ENCODE results near the gene CYTH3. TPM values are rescaled to one million over a fixed set of nuclear protein-coding genes. Genes with fewer than 3 reads are reported as not detected.

CYTH3 gene
- total and polyA plus RNA-seq, 2 of the 13 experiments (the other 11 are each of a cell fraction or from before 2014, with no cell fraction given): 3.1 to 3.8 TPM

DNA sequence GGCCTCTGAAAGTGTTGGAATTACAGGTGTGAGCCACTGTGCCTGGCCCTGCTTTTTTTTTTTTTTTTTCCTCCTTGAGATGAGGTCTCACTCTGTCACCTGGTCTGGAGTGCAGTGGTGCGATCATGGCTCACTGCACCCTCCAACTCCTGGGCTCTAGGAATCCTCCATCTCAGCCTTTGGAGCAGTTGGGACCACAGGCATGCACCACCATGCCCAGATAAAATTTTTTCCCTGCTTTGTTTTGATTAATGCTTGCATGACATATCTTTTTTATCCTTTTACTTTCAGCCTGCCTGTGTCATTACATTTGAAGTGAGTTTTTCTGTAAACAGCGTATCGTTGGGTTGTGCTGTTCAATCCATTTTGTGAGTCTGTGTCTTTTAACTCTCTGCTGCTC lies 144.2 kb downstream of the CYTH3 start:
- Histone ChIP-seq H3K4me1 (ENCODE audit: insufficient read depth, low read length) (no peaks in the 10 kb centered on the region), H3K27ac (ENCODE audit: extremely low read length, insufficient read depth, low read length) (no peak overlapping the region), H3K4me3 (replicated peaks in 1 of 3; ENCODE audit: insufficient read depth in 1 of 3, low read depth in 2 of 3, low read length in 3 of 3) (no peak overlapping the region), H3K36me3 (replicated peaks in 1 of 2; ENCODE audit: control insufficient read depth in 1 of 2, insufficient read depth in 2 of 2, low read length in 2 of 2) (peaks cover 22 to 46% of the 10 kb centered on the region in 2 experiments), H3K79me2 (ENCODE audit: insufficient read depth, low read length) (peaks cover 3% of the 10 kb centered on the region), H3K9me3 (ENCODE audit: low read length) (no peaks in the 10 kb centered on the region), H3K27me3 (ENCODE audit: control insufficient read depth in 1 of 2, insufficient read depth in 2 of 2, low read length in 2 of 2) (no peaks in the 10 kb centered on the region), H2AFZ (ENCODE audit: low read length) (no peak overlapping the region), H3K9ac (ENCODE audit: insufficient read depth, low read depth, low read length) (no peak overlapping the region), H4K20me1 (ENCODE audit: insufficient read depth, low read length) (no peaks in the 10 kb centered on the region), H3K4me2 (ENCODE audit: low read depth, low read length) (no peak overlapping the region)
- FAIRE-seq (peak; percentile 4), ATAC-seq (no peak), DNase-seq (ENCODE audit: low spot score) (no peak)
- in situ Hi-C loops (cut with HindIII; ENCODE audit: extremely low pct_ligation_motif_present, low pct_unique_long_range_greater_than_20kb) (no loop called here), intact Hi-C loops (cut with micrococcal nuclease; ENCODE audit: unreplicated experiment) (no loop called here)
- ChIA-PET POLR2A (no interaction called here), CTCF (ENCODE audit: low intra/inter-chr PET ratio, low total read pairs) (no interaction called here)
- WGBS (ENCODE audit: low lambda C conversion rate): 96% methylated on average over 3 of the region's 3 CpGs
- BruUV-seq (replicated peaks): no TSS peak
- TF ChIP-seq FOXP1 (IDR thresholded peaks at IDR 0.05) (no peak), FOXP1 (CRISPR knock-in tag; IDR thresholded peaks at IDR 0.05) (no peak), CBX5 (CRISPR knock-in tag; IDR thresholded peaks at IDR 0.05; ENCODE audit: borderline replicate concordance) (no peak), ZNF652 (CRISPR knock-in tag; IDR thresholded peaks at IDR 0.05; ENCODE audit: borderline replicate concordance, low read depth) (no peak), HMGA1 (CRISPR knock-in tag; conservative IDR thresholded peaks at IDR 0.05) (no peak), ZNF3 (CRISPR knock-in tag; IDR thresholded peaks at IDR 0.05) (no peak), SATB2 (CRISPR knock-in tag; IDR thresholded peaks at IDR 0.05) (no peak), ATF7-NPFF (CRISPR knock-in tag; IDR thresholded peaks at IDR 0.05; ENCODE audit: low read depth) (no peak)
- TF ChIP-seq, protein P1, sequence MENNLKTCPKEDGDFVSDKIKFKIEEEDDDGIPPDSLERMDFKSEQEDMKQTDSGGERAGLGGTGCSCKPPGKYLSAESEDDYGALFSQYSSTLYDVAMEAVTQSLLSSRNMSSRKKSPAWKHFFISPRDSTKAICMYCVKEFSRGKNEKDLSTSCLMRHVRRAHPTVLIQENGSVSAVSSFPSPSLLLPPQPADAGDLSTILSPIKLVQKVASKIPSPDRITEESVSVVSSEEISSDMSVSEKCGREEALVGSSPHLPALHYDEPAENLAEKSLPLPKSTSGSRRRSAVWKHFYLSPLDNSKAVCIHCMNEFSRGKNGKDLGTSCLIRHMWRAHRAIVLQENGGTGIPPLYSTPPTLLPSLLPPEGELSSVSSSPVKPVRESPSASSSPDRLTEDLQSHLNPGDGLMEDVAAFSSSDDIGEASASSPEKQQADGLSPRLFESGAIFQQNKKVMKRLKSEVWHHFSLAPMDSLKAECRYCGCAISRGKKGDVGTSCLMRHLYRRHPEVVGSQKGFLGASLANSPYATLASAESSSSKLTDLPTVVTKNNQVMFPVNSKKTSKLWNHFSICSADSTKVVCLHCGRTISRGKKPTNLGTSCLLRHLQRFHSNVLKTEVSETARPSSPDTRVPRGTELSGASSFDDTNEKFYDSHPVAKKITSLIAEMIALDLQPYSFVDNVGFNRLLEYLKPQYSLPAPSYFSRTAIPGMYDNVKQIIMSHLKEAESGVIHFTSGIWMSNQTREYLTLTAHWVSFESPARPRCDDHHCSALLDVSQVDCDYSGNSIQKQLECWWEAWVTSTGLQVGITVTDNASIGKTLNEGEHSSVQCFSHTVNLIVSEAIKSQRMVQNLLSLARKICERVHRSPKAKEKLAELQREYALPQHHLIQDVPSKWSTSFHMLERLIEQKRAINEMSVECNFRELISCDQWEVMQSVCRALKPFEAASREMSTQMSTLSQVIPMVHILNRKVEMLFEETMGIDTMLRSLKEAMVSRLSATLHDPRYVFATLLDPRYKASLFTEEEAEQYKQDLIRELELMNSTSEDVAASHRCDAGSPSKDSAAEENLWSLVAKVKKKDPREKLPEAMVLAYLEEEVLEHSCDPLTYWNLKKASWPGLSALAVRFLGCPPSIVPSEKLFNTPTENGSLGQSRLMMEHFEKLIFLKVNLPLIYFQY (CRISPR knock-in tag; IDR thresholded peaks at IDR 0.05; ENCODE audit: borderline replicate concordance): no peak
- TF ChIP-seq, protein P2, sequence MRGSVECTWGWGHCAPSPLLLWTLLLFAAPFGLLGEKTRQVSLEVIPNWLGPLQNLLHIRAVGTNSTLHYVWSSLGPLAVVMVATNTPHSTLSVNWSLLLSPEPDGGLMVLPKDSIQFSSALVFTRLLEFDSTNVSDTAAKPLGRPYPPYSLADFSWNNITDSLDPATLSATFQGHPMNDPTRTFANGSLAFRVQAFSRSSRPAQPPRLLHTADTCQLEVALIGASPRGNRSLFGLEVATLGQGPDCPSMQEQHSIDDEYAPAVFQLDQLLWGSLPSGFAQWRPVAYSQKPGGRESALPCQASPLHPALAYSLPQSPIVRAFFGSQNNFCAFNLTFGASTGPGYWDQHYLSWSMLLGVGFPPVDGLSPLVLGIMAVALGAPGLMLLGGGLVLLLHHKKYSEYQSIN (CRISPR knock-in tag; IDR thresholded peaks at IDR 0.05; ENCODE audit: borderline replicate concordance): no peak
- TF ChIP-seq, protein P3, sequence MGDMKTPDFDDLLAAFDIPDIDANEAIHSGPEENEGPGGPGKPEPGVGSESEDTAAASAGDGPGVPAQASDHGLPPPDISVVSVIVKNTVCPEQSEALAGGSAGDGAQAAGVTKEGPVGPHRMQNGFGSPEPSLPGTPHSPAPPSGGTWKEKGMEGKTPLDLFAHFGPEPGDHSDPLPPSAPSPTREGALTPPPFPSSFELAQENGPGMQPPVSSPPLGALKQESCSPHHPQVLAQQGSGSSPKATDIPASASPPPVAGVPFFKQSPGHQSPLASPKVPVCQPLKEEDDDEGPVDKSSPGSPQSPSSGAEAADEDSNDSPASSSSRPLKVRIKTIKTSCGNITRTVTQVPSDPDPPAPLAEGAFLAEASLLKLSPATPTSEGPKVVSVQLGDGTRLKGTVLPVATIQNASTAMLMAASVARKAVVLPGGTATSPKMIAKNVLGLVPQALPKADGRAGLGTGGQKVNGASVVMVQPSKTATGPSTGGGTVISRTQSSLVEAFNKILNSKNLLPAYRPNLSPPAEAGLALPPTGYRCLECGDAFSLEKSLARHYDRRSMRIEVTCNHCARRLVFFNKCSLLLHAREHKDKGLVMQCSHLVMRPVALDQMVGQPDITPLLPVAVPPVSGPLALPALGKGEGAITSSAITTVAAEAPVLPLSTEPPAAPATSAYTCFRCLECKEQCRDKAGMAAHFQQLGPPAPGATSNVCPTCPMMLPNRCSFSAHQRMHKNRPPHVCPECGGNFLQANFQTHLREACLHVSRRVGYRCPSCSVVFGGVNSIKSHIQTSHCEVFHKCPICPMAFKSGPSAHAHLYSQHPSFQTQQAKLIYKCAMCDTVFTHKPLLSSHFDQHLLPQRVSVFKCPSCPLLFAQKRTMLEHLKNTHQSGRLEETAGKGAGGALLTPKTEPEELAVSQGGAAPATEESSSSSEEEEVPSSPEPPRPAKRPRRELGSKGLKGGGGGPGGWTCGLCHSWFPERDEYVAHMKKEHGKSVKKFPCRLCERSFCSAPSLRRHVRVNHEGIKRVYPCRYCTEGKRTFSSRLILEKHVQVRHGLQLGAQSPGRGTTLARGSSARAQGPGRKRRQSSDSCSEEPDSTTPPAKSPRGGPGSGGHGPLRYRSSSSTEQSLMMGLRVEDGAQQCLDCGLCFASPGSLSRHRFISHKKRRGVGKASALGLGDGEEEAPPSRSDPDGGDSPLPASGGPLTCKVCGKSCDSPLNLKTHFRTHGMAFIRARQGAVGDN (CRISPR knock-in tag; IDR thresholded peaks at IDR 0.05): no peak
- TF ChIP-seq, protein P4, sequence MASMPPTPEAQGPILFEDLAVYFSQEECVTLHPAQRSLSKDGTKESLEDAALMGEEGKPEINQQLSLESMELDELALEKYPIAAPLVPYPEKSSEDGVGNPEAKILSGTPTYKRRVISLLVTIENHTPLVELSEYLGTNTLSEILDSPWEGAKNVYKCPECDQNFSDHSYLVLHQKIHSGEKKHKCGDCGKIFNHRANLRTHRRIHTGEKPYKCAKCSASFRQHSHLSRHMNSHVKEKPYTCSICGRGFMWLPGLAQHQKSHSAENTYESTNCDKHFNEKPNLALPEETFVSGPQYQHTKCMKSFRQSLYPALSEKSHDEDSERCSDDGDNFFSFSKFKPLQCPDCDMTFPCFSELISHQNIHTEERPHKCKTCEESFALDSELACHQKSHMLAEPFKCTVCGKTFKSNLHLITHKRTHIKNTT (CRISPR knock-in tag; IDR thresholded peaks at IDR 0.05): no peak
- TF ChIP-seq, protein P5, sequence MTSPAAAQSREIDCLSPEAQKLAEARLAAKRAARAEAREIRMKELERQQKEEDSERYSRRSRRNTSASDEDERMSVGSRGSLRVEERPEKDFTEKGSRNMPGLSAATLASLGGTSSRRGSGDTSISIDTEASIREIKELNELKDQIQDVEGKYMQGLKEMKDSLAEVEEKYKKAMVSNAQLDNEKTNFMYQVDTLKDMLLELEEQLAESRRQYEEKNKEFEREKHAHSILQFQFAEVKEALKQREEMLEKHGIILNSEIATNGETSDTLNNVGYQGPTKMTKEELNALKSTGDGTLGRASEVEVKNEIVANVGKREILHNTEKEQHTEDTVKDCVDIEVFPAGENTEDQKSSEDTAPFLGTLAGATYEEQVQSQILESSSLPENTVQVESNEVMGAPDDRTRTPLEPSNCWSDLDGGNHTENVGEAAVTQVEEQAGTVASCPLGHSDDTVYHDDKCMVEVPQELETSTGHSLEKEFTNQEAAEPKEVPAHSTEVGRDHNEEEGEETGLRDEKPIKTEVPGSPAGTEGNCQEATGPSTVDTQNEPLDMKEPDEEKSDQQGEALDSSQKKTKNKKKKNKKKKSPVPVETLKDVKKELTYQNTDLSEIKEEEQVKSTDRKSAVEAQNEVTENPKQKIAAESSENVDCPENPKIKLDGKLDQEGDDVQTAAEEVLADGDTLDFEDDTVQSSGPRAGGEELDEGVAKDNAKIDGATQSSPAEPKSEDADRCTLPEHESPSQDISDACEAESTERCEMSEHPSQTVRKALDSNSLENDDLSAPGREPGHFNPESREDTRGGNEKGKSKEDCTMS (CRISPR knock-in tag; conservative IDR thresholded peaks at IDR 0.05): no peak
